Retinal pigment epithelial cell (primary cell): Measurements from ENCODE around the gene ZC3H18.

ENCODE experiments used
- DNase-seq: peaks from one replicate; pipeline ENCODE4 v3.0.0-alpha.2; 2010; ENCODE audit warnings: low read depth
- H3K4me3 ChIP-seq: 2 replicates; pipeline ENCODE4 v1.5.1; 2011; ENCODE audit warnings: mild to moderate bottlenecking, low read length, control low read depth, moderate library complexity
- CTCF ChIP-seq: conservative IDR thresholded peaks from 2 replicates; pipeline ENCODE4 v1.5.1; 2011; ENCODE audit warnings: low read depth, low read length, control low read depth, inconsistent platforms

Gene ZC3H18

DNA sequence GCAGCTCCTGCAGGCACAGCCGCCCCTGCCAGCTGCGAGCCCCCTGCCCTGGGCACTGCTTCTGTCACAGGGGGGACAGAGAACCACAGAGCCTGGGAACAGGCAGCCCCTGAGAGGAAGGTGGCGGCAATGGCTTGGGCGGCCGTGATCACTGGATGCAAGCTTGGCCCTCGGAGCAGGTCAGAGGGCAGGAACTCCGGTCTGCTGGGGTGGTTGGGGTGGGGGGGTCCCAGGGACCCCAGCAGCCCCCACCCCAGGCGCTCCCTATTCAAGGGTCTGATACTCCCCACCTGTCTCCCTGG lies 82.5 kb downstream of the ZC3H18 start:
- no peak for TF ChIP-seq CTCF
- H3K4me3 ChIP-seq: no peak overlapping the region
- DNase-seq: no peak

GRCh38 chr16:88653101-88653500 lies 82.9 kb downstream of the ZC3H18 start:
- H3K4me3 ChIP-seq: no peak overlapping the region
- DNase-seq: no peak
- TF ChIP-seq CTCF: no peak

- no peak overlapping the region for H3K4me3 ChIP-seq
- no peak for DNase-seq
- no peak for TF ChIP-seq CTCF
Measured at GRCh38 chr16:88653596-88654362, 83.6 kb downstream of the ZC3H18 start.

- no peak for TF ChIP-seq CTCF
Measured at GRCh38 chr16:88654363-88655052, 84.3 kb downstream of the ZC3H18 start.

DNA sequence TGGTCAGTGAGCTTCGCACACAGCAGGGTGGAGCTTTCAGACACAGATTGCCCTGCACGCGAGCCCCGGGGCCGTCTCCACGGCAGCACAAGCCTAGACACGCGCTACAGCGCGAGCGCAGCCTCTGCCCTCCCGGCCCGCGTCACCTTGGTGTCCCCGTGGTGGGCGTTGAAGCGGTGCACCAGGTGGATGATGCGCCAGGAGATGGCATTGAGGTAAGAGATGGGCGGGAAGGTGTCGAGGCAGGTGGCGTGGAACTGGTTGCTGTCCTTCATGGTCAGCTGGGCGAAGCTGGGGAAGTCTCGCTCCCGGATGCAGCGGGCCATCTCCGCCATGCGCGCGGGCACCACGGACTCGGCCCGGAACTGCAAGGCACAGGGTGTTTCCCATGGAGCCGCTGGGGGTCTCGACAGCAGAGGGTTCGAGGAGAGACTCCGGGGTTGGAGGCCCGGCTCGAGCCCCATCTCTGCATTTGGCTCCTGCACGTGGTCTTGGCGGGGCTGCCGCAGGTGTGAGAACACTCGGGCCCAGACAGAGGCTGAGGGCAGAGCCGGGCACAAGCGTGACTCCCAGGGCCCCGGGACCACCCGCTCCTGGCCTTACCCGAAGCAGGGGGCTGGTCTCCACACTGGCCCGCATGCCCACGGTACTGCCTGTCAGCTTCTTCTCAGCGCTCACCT lies 85.0 kb downstream of the ZC3H18 start:
- H3K4me3 ChIP-seq: no peak overlapping the region
- no peak for TF ChIP-seq CTCF
- DNase-seq: no peak

More at GRCh38 chr16:88654363-88655052, 84.3 kb downstream of the ZC3H18 start:
- no peak for DNase-seq
- no peak overlapping the region for H3K4me3 ChIP-seq

DNA sequence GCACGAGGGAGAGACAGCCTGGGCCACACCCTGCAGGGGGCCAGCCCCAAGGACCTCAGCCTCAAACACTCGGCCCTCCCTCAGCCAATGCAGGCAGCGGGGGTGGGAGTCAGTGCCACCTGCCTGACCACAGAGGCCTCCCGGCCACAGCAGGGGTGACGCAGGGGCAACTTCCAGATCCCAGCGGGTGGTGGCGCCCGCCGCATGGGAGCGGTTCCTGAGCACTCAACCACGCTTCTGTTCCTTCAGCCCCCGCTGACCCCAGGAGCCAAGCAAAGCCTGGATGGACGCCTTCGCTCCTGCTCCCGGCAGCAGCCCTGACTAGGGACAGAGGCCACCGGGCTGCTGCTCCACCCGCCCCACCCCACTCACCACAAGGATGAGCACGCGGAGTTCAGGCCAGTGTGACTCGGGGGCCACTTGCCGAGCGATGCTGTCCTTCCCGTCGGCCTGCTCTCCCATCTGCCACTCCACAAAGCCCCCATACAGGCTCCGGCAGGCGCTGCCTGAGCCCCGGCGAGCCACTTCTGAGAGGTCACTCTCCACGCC lies 85.6 kb downstream of the ZC3H18 start:
- H3K4me3 ChIP-seq: no peak overlapping the region
- no peak for DNase-seq
- TF ChIP-seq CTCF: no peak
